ENCODE measurements around the gene GAN. TPM values are rescaled to one million over a fixed set of nuclear protein-coding genes. Genes with fewer than 3 reads are reported as not detected.

GAN gene
- total RNA-seq, 1 experiment from 2014 or later: 22.0 TPM

DNA sequence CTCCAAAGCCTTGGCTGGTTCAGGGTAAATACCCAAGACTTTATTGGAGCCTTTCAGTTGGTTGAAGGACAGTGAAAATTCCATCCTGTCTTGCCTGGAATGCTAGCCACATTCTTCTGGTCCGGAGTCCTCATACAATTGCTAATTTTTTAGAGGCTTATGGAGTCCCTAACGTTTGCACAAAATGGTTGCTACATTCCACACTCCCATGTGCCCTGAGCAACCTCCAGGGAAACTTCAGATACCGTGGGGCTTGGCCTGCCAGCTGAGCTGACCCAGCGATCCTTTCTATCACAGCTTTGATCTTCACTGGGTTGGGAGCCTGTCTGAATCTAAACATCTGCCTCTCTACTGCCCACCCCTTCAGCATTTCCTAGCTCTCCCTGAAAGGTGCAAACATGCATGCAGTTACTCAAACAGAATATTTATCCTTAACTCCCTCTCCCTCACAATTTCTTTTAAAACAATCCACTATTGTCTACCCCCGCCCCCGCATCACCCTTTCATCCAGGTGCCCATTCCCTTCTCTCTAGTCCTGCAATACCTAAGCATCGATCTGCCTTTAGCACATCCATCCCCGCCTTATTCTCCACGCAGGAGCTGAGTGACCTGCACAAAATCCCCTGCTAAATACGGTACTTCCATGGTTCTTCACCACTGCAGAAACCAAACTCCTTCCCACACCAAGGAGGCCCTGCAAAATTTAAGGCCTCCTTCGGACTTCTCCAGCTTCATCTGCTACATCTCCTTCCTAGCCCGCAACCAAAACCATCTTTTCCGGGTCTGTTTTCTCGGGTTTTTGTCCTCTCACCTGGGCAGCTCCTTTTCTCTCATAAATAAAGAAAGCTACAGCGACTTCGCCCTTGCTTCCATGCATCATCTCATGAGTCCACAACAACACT lies 810 bp upstream of the GAN start:
- BruUV-seq (replicated peaks): TSS peak; percentile 60
- no peak for DNase-seq

GRCh38 chr16:81315271-81316175 lies 761 bp downstream of the GAN start:
- no TSS peak for BruUV-seq (replicated peaks)
- CTCF ChIA-PET: interaction anchor here (0.7 to 1.0 kb wide), 3 partner anchors 77 to 648 kb away, joined by 3 to 4 read pairs (median 3); partner anchors contain the start of gene BCO1
- peaks cover 32% of the 10 kb centered on the region for H3K36me3 Mint-ChIP-seq (ENCODE audit: insufficient read depth, unreplicated experiment)

More for the DNA sequence above, 810 bp upstream of the GAN start:
- Mint-ChIP-seq H3K27me3 (ENCODE audit: unreplicated experiment) (no peaks in the 10 kb centered on the region), H3K4me3 (ENCODE audit: low read depth, unreplicated experiment) (peak overlapping the region; percentile 95), H3K36me3 (ENCODE audit: insufficient read depth, unreplicated experiment) (peaks cover 32% of the 10 kb centered on the region), H3K27ac (ENCODE audit: unreplicated experiment) (peak overlapping the region; percentile 80), H3K4me1 (ENCODE audit: low read depth, unreplicated experiment) (peaks cover 49% of the 10 kb centered on the region), H3K9me3 (ENCODE audit: low read depth, unreplicated experiment) (no peaks in the 10 kb centered on the region)
- no peak for TF ChIP-seq CTCF (IDR thresholded peaks at IDR 0.05; ENCODE audit: unreplicated experiment)
- intact Hi-C loops (cut with micrococcal nuclease; ENCODE audit: unreplicated experiment): loop anchor here (1.0 to 10.0 kb wide), 4 partner anchors 20 to 170 kb away; no protein-coding TSS in a partner anchor
- CTCF ChIA-PET: interaction anchor here (0.8 to 1.3 kb wide), 6 partner anchors 10 to 109 kb away, joined by 3 to 5 read pairs (median 3); partner anchors contain the start of gene BCO1

GRCh38 chr16:81316176-81316496 lies 1.4 kb downstream of the GAN start:
- Mint-ChIP-seq H3K36me3 (ENCODE audit: insufficient read depth, unreplicated experiment) (peaks cover 32% of the 10 kb centered on the region), H3K4me3 (ENCODE audit: low read depth, unreplicated experiment) (peak overlapping the region; percentile 95), H3K9me3 (ENCODE audit: low read depth, unreplicated experiment) (no peaks in the 10 kb centered on the region), H3K27ac (ENCODE audit: unreplicated experiment) (peak overlapping the region; percentile 43), H3K27me3 (ENCODE audit: unreplicated experiment) (no peaks in the 10 kb centered on the region), H3K4me1 (ENCODE audit: low read depth, unreplicated experiment) (peaks cover 64% of the 10 kb centered on the region)
- DNase-seq: no peak
- intact Hi-C loops (cut with micrococcal nuclease; ENCODE audit: unreplicated experiment): loop anchor here (5.0 to 10.0 kb wide), 2 partner anchors 54 to 101 kb away; no protein-coding TSS in a partner anchor
- no peak for TF ChIP-seq CTCF (IDR thresholded peaks at IDR 0.05; ENCODE audit: unreplicated experiment)
- no TSS peak for BruUV-seq (replicated peaks)
- CTCF ChIA-PET: no interaction called here

More at GRCh38 chr16:81315271-81316175, 761 bp downstream of the GAN start:
- H3K27me3 Mint-ChIP-seq (ENCODE audit: unreplicated experiment): no peaks in the 10 kb centered on the region
- intact Hi-C loops (cut with micrococcal nuclease; ENCODE audit: unreplicated experiment): loop anchor here (5.0 to 10.0 kb wide), 2 partner anchors 53 to 101 kb away; no protein-coding TSS in a partner anchor
- peak overlapping the region; percentile 80 for H3K27ac Mint-ChIP-seq (ENCODE audit: unreplicated experiment)
- peak overlapping the region; percentile 95 for H3K4me3 Mint-ChIP-seq (ENCODE audit: low read depth, unreplicated experiment)
- peaks cover 64% of the 10 kb centered on the region for H3K4me1 Mint-ChIP-seq (ENCODE audit: low read depth, unreplicated experiment)
- peak; percentile 66 for DNase-seq
- H3K9me3 Mint-ChIP-seq (ENCODE audit: low read depth, unreplicated experiment): no peaks in the 10 kb centered on the region
- no peak for TF ChIP-seq CTCF (IDR thresholded peaks at IDR 0.05; ENCODE audit: unreplicated experiment)

GRCh38 chr16:81318711-81319110 lies 3.9 kb downstream of the GAN start:
- Mint-ChIP-seq H3K9me3 (ENCODE audit: low read depth, unreplicated experiment) (no peaks in the 10 kb centered on the region), H3K27ac (ENCODE audit: unreplicated experiment) (no peak overlapping the region), H3K36me3 (ENCODE audit: insufficient read depth, unreplicated experiment) (peaks cover 25% of the 10 kb centered on the region), H3K4me3 (ENCODE audit: low read depth, unreplicated experiment) (no peak overlapping the region), H3K4me1 (ENCODE audit: low read depth, unreplicated experiment) (peaks cover 48% of the 10 kb centered on the region), H3K27me3 (ENCODE audit: unreplicated experiment) (no peaks in the 10 kb centered on the region)
- no peak for TF ChIP-seq CTCF (IDR thresholded peaks at IDR 0.05; ENCODE audit: unreplicated experiment)
- CTCF ChIA-PET: interaction anchor here (0.6 to 0.7 kb wide), 2 partner anchors 49 to 738 kb away, joined by 3 read pairs; no protein-coding TSS in a partner anchor
- intact Hi-C loops (cut with micrococcal nuclease; ENCODE audit: unreplicated experiment): loop anchor here (5.0 to 10.0 kb wide), 2 partner anchors 56 to 104 kb away; no protein-coding TSS in a partner anchor
- no TSS peak for BruUV-seq (replicated peaks)
- peak; percentile 27 for DNase-seq

Data from Calu3 (cell line).